Pancreas (tissue), 10 donors: ENCODE data around the gene DPH7. TPM values are rescaled to one million over a fixed set of nuclear protein-coding genes. Genes with fewer than 3 reads are reported as not detected.
A peak's percentile ranks its signal among the peaks of the same experiment; 100 is the strongest.

ENCODE experiments used
- ATAC-seq, 4 donors: fragments of 200-7000 bp; cut with Tn5 transposase; one replicate each; pipeline versions ENCODE4 v1.8.0 to v1.9.1; 2020; ENCODE audit warnings: mild to moderate bottlenecking in 4 of 4, moderate library complexity in 4 of 4
- DNase-seq, 6 donors: peaks; one replicate each; pipeline ENCODE4 v3.0.0-alpha.2; 2020
- FAIRE-seq: peaks from 2 replicates; lab custom pipeline; 2012; peaks lifted over from hg19 to GRCh38; lab: Jason Lieb, UNC
- H3K27ac ChIP-seq, 4 donors: fragments of 200-600 bp; sonication (generic); 1 replicate in 3 of 4; 2 replicates in 1 of 4; pipeline versions ENCODE4 v1.5.0 to v1.8.0; 2020
- H3K27me3 ChIP-seq, 4 donors: fragments of 200-600 bp; one replicate each; pipeline ENCODE4 v1.8.0; 2021
- H3K36me3 ChIP-seq, 3 donors: fragments of 200-600 bp; sonication (generic) in 1 of 3; one replicate each; pipeline versions ENCODE4 v1.5.0 to v1.8.0; 2020 to 2021
- H3K4me1 ChIP-seq, 3 donors: fragments of 200-600 bp; one replicate each; pipeline ENCODE4 v1.8.0; 2021
- H3K4me3 ChIP-seq, 4 donors: fragments of 200-600 bp; sonication (generic) in 2 of 4; one replicate each; pipeline versions ENCODE4 v1.5.0 to v1.8.0; 2020 to 2021
- H3K9me3 ChIP-seq, 4 donors: fragments of 200-600 bp; one replicate each; pipeline ENCODE4 v1.8.0; 2021
- CTCF ChIP-seq, 4 donors: fragments of 200-600 bp; sonication (generic) in 3 of 4; IDR thresholded peaks; one replicate each; pipeline versions ENCODE4 v1.5.0 to v1.8.0; 2021; ENCODE audit warnings: antibody characterized with exemption in 4 of 4
- WGBS, 2 donors: extraction: QIAGEN DNeasy Blood & Tissue Kit; methylation state at CpG; one replicate each; pipeline ENCODE4 v1.1.7; 2013; 5-methylcytosine and 5-hydroxymethylcytosine counted together
- intact Hi-C, 3 donors: fragments of 100-400 bp; cut with DNase I; formaldehyde crosslinking; loops; one replicate each; pipeline versions ENCODE4 v1.11.1 to v1.14.2; 2022
- polyA plus RNA-seq, 2 donors: library from polyadenylated mRNA; stranded (reverse); fragments of 200-250 nt; gene quantifications; one replicate each; pipeline ENCODE4 v1.2.3, GENCODE V29; 2013
- total RNA-seq, 6 donors: library from RNA; stranded (reverse); fragmentation: NEBNext Ultra II Directional in 4 of 6; extraction: Animal tissue kit (Norgen Biotek cat#: 25700) in 4 of 6; gene quantifications; one replicate each; pipeline versions ENCODE4 v1.2.1 to v1.2.4, GENCODE V29; 2021 to 2023
- donor health status: healthy with polysubstance abuse.
- donor health status: DM: no; HTN: no; CAD: no; lungs with moderate emphysema.
- donor health status: DM: no; HTN: no; CAD: no.
- donor health status: control.
- donor health status: control.
- donor health status: Bipolar disorder and iron deficiency.
- donor health status: DM: yes; HTN: yes; CAD: no.
- donor health status: DM: no; HTN: no; CAD: no.
- donor health status: DM: no; HTN: no; CAD: no.
- donor health status: DM: yes; HTN: yes; CAD: no.

Gene DPH7
- total and polyA plus RNA-seq, 8 donors = 16.7 to 174 (median 24.8) TPM

- TF ChIP-seq CTCF (IDR thresholded peaks at IDR 0.05) = peak in 1 of 4 donors; percentile 10
- DNase-seq = peak in 1 of 6 donors; percentile 39
- WGBS, 2 donors = 71 to 74% methylated on average over 20 of the region's 20 CpGs
- no peak for FAIRE-seq
- no peak for ATAC-seq
- peaks cover 0 to 15% (median 7%) of the 10 kb centered on the region in 3 donors for H3K36me3 ChIP-seq
- no peaks in the 10 kb centered on the region for H3K27me3 ChIP-seq
- H3K4me1 ChIP-seq = peaks cover 0 to 10% (median 2%) of the 10 kb centered on the region in 3 donors
- H3K27ac ChIP-seq = no peak overlapping the region
- intact Hi-C loops = no loop called here
- H3K9me3 ChIP-seq = no peaks in the 10 kb centered on the region
- no peak overlapping the region for H3K4me3 ChIP-seq
Observed at GRCh38 chr9:137582286-137582860, 3.6 kb upstream of the DPH7 start.

- ATAC-seq (no peak), DNase-seq (peak in 1 of 6 donors; percentile 22), FAIRE-seq (no peak)
- 90 to 92% methylated on average over 21 to 22 of the region's 22 CpGs for WGBS, 2 donors
- H3K9me3 ChIP-seq = no peaks in the 10 kb centered on the region
- H3K36me3 ChIP-seq = peaks cover 0 to 7% (median 2%) of the 10 kb centered on the region in 3 donors
- TF ChIP-seq CTCF (IDR thresholded peaks at IDR 0.05) = no peak
- intact Hi-C loops = no loop called here
- H3K27ac ChIP-seq = no peak overlapping the region
- H3K4me3 ChIP-seq = no peak overlapping the region
- H3K4me1 ChIP-seq = peaks cover 4 to 15% (median 10%) of the 10 kb centered on the region in 3 donors
- no peaks in the 10 kb centered on the region for H3K27me3 ChIP-seq
Observed at GRCh38 chr9:137581361-137582285, 2.9 kb upstream of the DPH7 start.

- no peak overlapping the region for H3K4me3 ChIP-seq
- H3K27ac ChIP-seq = no peak overlapping the region
- H3K36me3 ChIP-seq = peaks cover 0 to 6% (median 0%) of the 10 kb centered on the region in 3 donors
- H3K27me3 ChIP-seq = no peaks in the 10 kb centered on the region
- H3K9me3 ChIP-seq = no peaks in the 10 kb centered on the region
- WGBS, 2 donors = 95% methylated on average over 4 of the region's 4 CpGs
- peaks cover 7 to 17% (median 12%) of the 10 kb centered on the region in 3 donors for H3K4me1 ChIP-seq
- intact Hi-C loops = no loop called here
- FAIRE-seq (no peak), ATAC-seq (no peak), DNase-seq (no peak)
- TF ChIP-seq CTCF (IDR thresholded peaks at IDR 0.05) = no peak
Observed at GRCh38 chr9:137580954-137581322, 2.2 kb upstream of the DPH7 start.

GRCh38 chr9:137580209-137580953, 1.7 kb upstream of the DPH7 start:
- Histone ChIP-seq H3K27ac (no peak overlapping the region), H3K4me3 (no peak overlapping the region), H3K27me3 (no peaks in the 10 kb centered on the region), H3K9me3 (no peaks in the 10 kb centered on the region), H3K36me3 (peaks cover 0 to 10% (median 0%) of the 10 kb centered on the region in 3 donors), H3K4me1 (peaks cover 7 to 17% (median 12%) of the 10 kb centered on the region in 3 donors)
- intact Hi-C loops = no loop called here
- 90 to 91% methylated on average over 23 of the region's 23 CpGs for WGBS, 2 donors
- ATAC-seq (no peak), FAIRE-seq (no peak), DNase-seq (peak in 2 of 6 donors; percentile 37 to 64)
- no peak for TF ChIP-seq CTCF (IDR thresholded peaks at IDR 0.05)
